ENCODE results near the gene TATDN2.

TATDN2 gene

GRCh38 chr3:10279384-10280176 lies 31.3 kb downstream of the TATDN2 start:
- no peak overlapping the region for H3K9ac ChIP-seq
- H3K36me3 ChIP-seq (ENCODE audit: insufficient read depth), result no peaks in the 10 kb centered on the region
- no peak for TF ChIP-seq CTCF (conservative IDR thresholded peaks at IDR 0.05; ENCODE audit: low read depth, low read length)
- H2AFZ ChIP-seq (ENCODE audit: low read depth), result no peak overlapping the region
- H3K27ac ChIP-seq, result no peak overlapping the region
- H3K27me3 ChIP-seq (ENCODE audit: insufficient read depth, low read depth), result no peaks in the 10 kb centered on the region
- H3K4me3 ChIP-seq (IDR thresholded peaks at IDR 0.05; ENCODE audit: insufficient read depth, low read depth, low read length), result no peak overlapping the region
- H4K20me1 ChIP-seq (ENCODE audit: insufficient read depth), result no peaks in the 10 kb centered on the region
- peaks cover 72% of the 10 kb centered on the region for H3K4me1 ChIP-seq (ENCODE audit: low read depth, poor library complexity, severe bottlenecking)
- peaks cover 13% of the 10 kb centered on the region; the same call in 1 of the 2 replicates for H3K79me2 ChIP-seq (ENCODE audit: insufficient read depth, low read depth)
- no peak overlapping the region for H3K4me2 ChIP-seq

GRCh38 chr3:10280177-10280529 lies 31.9 kb downstream of the TATDN2 start:
- H3K4me3 ChIP-seq (IDR thresholded peaks at IDR 0.05; ENCODE audit: insufficient read depth, low read depth, low read length), result no peak overlapping the region
- no peak for TF ChIP-seq CTCF (conservative IDR thresholded peaks at IDR 0.05; ENCODE audit: low read depth, low read length)
- H3K4me2 ChIP-seq, result no peak overlapping the region
- peaks cover 72% of the 10 kb centered on the region for H3K4me1 ChIP-seq (ENCODE audit: low read depth, poor library complexity, severe bottlenecking)
- no peak overlapping the region for H3K27ac ChIP-seq
- H2AFZ ChIP-seq (ENCODE audit: low read depth), result no peak overlapping the region
- H4K20me1 ChIP-seq (ENCODE audit: insufficient read depth), result no peaks in the 10 kb centered on the region
- H3K9ac ChIP-seq, result no peak overlapping the region
- H3K36me3 ChIP-seq (ENCODE audit: insufficient read depth), result no peaks in the 10 kb centered on the region
- H3K27me3 ChIP-seq (ENCODE audit: insufficient read depth, low read depth), result no peaks in the 10 kb centered on the region
- H3K79me2 ChIP-seq (ENCODE audit: insufficient read depth, low read depth), result peaks cover 7% of the 10 kb centered on the region; the same call in 1 of the 2 replicates

GRCh38 chr3:10280571-10280970 lies 32.3 kb downstream of the TATDN2 start:
- H3K4me3 ChIP-seq (IDR thresholded peaks at IDR 0.05; ENCODE audit: insufficient read depth, low read depth, low read length), result no peak overlapping the region
- H3K27ac ChIP-seq, result no peak overlapping the region
- H3K4me2 ChIP-seq, result no peak overlapping the region
- H2AFZ ChIP-seq (ENCODE audit: low read depth), result no peak overlapping the region
- peaks cover 4% of the 10 kb centered on the region; the same call in 1 of the 2 replicates for H3K79me2 ChIP-seq (ENCODE audit: insufficient read depth, low read depth)
- H4K20me1 ChIP-seq (ENCODE audit: insufficient read depth), result no peaks in the 10 kb centered on the region
- H3K27me3 ChIP-seq (ENCODE audit: insufficient read depth, low read depth), result no peaks in the 10 kb centered on the region
- no peaks in the 10 kb centered on the region for H3K36me3 ChIP-seq (ENCODE audit: insufficient read depth)
- peaks cover 72% of the 10 kb centered on the region for H3K4me1 ChIP-seq (ENCODE audit: low read depth, poor library complexity, severe bottlenecking)
- TF ChIP-seq CTCF (conservative IDR thresholded peaks at IDR 0.05; ENCODE audit: low read depth, low read length), result no peak
- no peak overlapping the region for H3K9ac ChIP-seq

- peaks cover 72% of the 10 kb centered on the region for H3K4me1 ChIP-seq (ENCODE audit: low read depth, poor library complexity, severe bottlenecking)
- TF ChIP-seq CTCF (conservative IDR thresholded peaks at IDR 0.05; ENCODE audit: low read depth, low read length), result no peak
- H3K4me3 ChIP-seq (IDR thresholded peaks at IDR 0.05; ENCODE audit: insufficient read depth, low read depth, low read length), result no peak overlapping the region
- H3K27me3 ChIP-seq (ENCODE audit: insufficient read depth, low read depth), result no peaks in the 10 kb centered on the region
- no peaks in the 10 kb centered on the region for H3K36me3 ChIP-seq (ENCODE audit: insufficient read depth)
- H3K9ac ChIP-seq, result no peak overlapping the region
- H3K27ac ChIP-seq, result peak overlapping the region; percentile 100; the same call in 1 of the 2 replicates
- no peak overlapping the region for H2AFZ ChIP-seq (ENCODE audit: low read depth)
- no peaks in the 10 kb centered on the region for H4K20me1 ChIP-seq (ENCODE audit: insufficient read depth)
- H3K4me2 ChIP-seq, result peak overlapping the region; percentile 48; the same call in 1 of the 2 replicates
- no peaks in the 10 kb centered on the region for H3K79me2 ChIP-seq (ENCODE audit: insufficient read depth, low read depth)
These were observed 33.7 kb downstream of the TATDN2 start for GRCh38 chr3:10281951-10282350.
